K562 (cell line): ENCODE measurements around the gene PLEKHF1. TPM values are rescaled to one million over a fixed set of nuclear protein-coding genes. Genes with fewer than 3 reads are reported as not detected.

Experiments
- COPS2 ChIP-seq: fragments of 450-650 bp; conservative IDR thresholded peaks from 2 replicates; pipeline ENCODE4 v1.6.1; 2016; ENCODE audit warnings: mild to moderate bottlenecking, moderate library complexity
- CSDE1 ChIP-seq, 2 experiments: fragments of 450-650 bp; IDR thresholded peaks; 2 replicates each; pipeline ENCODE4 v1.6.1; 2016; ENCODE audit warnings: mild to moderate bottlenecking in 1 of 2
- ESRRB ChIP-seq: fragments of 250-450 bp; sonication (Bioruptor Pico); IDR thresholded peaks from 2 replicates; pipeline ENCODE4 v1.5.0; 2020; ENCODE audit warnings: mild to moderate bottlenecking, moderate library complexity, borderline replicate concordance
- HNRNPLL ChIP-seq: fragments of 200-400 bp; formaldehyde crosslinking; IDR thresholded peaks from 2 replicates; pipeline ENCODE4 v1.6.1; 2017; ENCODE audit warnings: low read length, low read depth, mild to moderate bottlenecking; ENCODE audit not compliant: poor library complexity, severe bottlenecking
- MAFK ChIP-seq: IDR thresholded peaks from 2 replicates; pipeline ENCODE4 v1.6.1; 2011; ENCODE audit warnings: low read length, improper control_type of control experiment
- MTA3 ChIP-seq: fragments of 450-650 bp; formaldehyde crosslinking; IDR thresholded peaks from 2 replicates; pipeline ENCODE4 v1.6.1; 2017; ENCODE audit warnings: mild to moderate bottlenecking, borderline replicate concordance
- NFRKB ChIP-seq: fragments of 450-650 bp; IDR thresholded peaks from 2 replicates; pipeline ENCODE4 v1.6.1; 2016; ENCODE audit warnings: low read depth
- POLR3A ChIP-seq: IDR thresholded peaks from 2 replicates; pipeline ENCODE4 v1.6.1; 2011; ENCODE audit warnings: borderline replicate concordance, mild to moderate bottlenecking, moderate library complexity; ENCODE audit not compliant: insufficient read length, insufficient read depth; ENCODE audit errors: extremely low read depth
- PRDM10 ChIP-seq: fragments of 450-650 bp; IDR thresholded peaks from 2 replicates; pipeline ENCODE4 v1.6.1; 2018; ENCODE audit not compliant: partially characterized antibody
- PTRF ChIP-seq: fragments of 450-650 bp; IDR thresholded peaks from 2 replicates; pipeline ENCODE4 v1.6.1; 2016; ENCODE audit warnings: mild to moderate bottlenecking, missing genetic modification characterization, missing compliant biosample characterization
- ZFX ChIP-seq: sonication (generic); formaldehyde crosslinking; IDR thresholded peaks from 2 replicates; pipeline ENCODE4 v1.8.0; 2022; ENCODE audit warnings: mild to moderate bottlenecking, missing genetic modification reagents, moderate library complexity
- ZNF224 ChIP-seq: sonication (generic); formaldehyde crosslinking; IDR thresholded peaks from 2 replicates; pipeline ENCODE4 v1.8.0; 2022; ENCODE audit warnings: mild to moderate bottlenecking, missing genetic modification reagents
- ZNF551 ChIP-seq: fragments of 250-450 bp; sonication (Bioruptor Pico); IDR thresholded peaks from 2 replicates; pipeline ENCODE4 v1.5.0; 2021; ENCODE audit warnings: mild to moderate bottlenecking, moderate library complexity
- ZNF57 ChIP-seq: fragments of 450-650 bp; formaldehyde crosslinking; IDR thresholded peaks from 2 replicates; pipeline ENCODE4 v1.4.0; 2020; ENCODE audit warnings: mild to moderate bottlenecking, moderate library complexity
- polyA plus RNA-seq, 8 experiments: library from polyadenylated mRNA; depleted of rRNA in 4 of 8; stranded (reverse) in 5 of 8; unstranded in 3 of 8; fragments of >200 nt; fragmentation: Nextera tagmentation in 2 of 8; fragmentation: Illumina TruSeq in 1 of 8; extraction: Ambion mirVana in 2 of 8; extraction: Trizol in 1 of 8; gene quantifications; 2 replicates each; pipeline versions ENCODE4 v1.2.1 to v1.2.3, GENCODE V29; 2011 to 2014; ENCODE audit warnings: inconsistent platforms in 1 of 8, missing spikeins in 1 of 8
- total RNA-seq, 7 experiments: library from RNA; depleted of rRNA in 6 of 7; stranded (reverse); fragments of >200 nt in 6 of 7; fragmentation: Illumina TruSeq in 2 of 7; extraction: Trizol in 2 of 7; gene quantifications; 2 replicates each; pipeline versions ENCODE4 v1.2.1 to v1.2.3, GENCODE V29; 2011 to 2021; ENCODE audit warnings: low replicate concordance in 1 of 7
- TF ChIP-seq, protein P1 (sequence below): fragments of 450-650 bp; formaldehyde crosslinking; IDR thresholded peaks from 2 replicates; pipeline ENCODE4 v1.4.0; 2020; ENCODE audit warnings: mild to moderate bottlenecking, moderate library complexity
- TF ChIP-seq, protein P2 (sequence below): sonication (generic); formaldehyde crosslinking; IDR thresholded peaks from 2 replicates; pipeline ENCODE4 v1.8.0; 2022; ENCODE audit warnings: missing genetic modification reagents, mild to moderate bottlenecking, moderate library complexity, borderline replicate concordance
- TF ChIP-seq, protein P3 (sequence below): IDR thresholded peaks from 2 replicates; pipeline ENCODE4 v1.6.1; 2011; ENCODE audit not compliant: insufficient read length; ENCODE audit errors: extremely low read depth
- TF ChIP-seq, protein P4 (sequence below): sonication (generic); formaldehyde crosslinking; IDR thresholded peaks from 2 replicates; pipeline ENCODE4 v1.8.1; 2023; ENCODE audit warnings: mild to moderate bottlenecking, missing genetic modification reagents

Gene PLEKHF1
- total and polyA plus RNA-seq, 9 of the 15 experiments (the other 6 are each of a cell fraction or from before 2014, with no cell fraction given): 0.07 to 13.4 (median 3.9) TPM; not detected in 1

GRCh38 chr19:29687244-29687896, 22.1 kb downstream of the PLEKHF1 start (continued):
- TF ChIP-seq MAFK (no peak), ZNF224 (CRISPR knock-in tag) (no peak), ZFX (CRISPR knock-in tag) (peak; percentile 42; the same call in 1 of the 2 replicates), MTA3 (0 out of 2 replicates have a peak, but pooled peaks have one; percentile 49), HNRNPLL (no peak), CSDE1 (IDR thresholded peaks at IDR 0.05) (no peak), POLR3A (no peak), NFRKB (peak; percentile 86), PTRF (tag) (no peak), ESRRB (CRISPR knock-in tag) (no peak), ZNF551 (CRISPR knock-in tag) (no peak), ZNF57 (CRISPR knock-in tag) (no peak), COPS2 (no peak), PRDM10 (peak; percentile 59)
- TF ChIP-seq, protein P1, sequence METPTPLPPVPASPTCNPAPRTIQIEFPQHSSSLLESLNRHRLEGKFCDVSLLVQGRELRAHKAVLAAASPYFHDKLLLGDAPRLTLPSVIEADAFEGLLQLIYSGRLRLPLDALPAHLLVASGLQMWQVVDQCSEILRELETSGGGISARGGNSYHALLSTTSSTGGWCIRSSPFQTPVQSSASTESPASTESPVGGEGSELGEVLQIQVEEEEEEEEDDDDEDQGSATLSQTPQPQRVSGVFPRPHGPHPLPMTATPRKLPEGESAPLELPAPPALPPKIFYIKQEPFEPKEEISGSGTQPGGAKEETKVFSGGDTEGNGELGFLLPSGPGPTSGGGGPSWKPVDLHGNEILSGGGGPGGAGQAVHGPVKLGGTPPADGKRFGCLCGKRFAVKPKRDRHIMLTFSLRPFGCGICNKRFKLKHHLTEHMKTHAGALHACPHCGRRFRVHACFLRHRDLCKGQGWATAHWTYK (CRISPR knock-in tag): peak; percentile 28; the same call in 1 of the 2 replicates
- TF ChIP-seq, protein P2, sequence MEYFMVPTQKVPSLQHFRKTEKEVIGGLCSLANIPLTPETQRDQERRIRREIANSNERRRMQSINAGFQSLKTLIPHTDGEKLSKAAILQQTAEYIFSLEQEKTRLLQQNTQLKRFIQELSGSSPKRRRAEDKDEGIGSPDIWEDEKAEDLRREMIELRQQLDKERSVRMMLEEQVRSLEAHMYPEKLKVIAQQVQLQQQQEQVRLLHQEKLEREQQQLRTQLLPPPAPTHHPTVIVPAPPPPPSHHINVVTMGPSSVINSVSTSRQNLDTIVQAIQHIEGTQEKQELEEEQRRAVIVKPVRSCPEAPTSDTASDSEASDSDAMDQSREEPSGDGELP (CRISPR knock-in tag): no peak
- TF ChIP-seq, protein P3, sequence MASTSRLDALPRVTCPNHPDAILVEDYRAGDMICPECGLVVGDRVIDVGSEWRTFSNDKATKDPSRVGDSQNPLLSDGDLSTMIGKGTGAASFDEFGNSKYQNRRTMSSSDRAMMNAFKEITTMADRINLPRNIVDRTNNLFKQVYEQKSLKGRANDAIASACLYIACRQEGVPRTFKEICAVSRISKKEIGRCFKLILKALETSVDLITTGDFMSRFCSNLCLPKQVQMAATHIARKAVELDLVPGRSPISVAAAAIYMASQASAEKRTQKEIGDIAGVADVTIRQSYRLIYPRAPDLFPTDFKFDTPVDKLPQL: no peak
- TF ChIP-seq, protein P4, sequence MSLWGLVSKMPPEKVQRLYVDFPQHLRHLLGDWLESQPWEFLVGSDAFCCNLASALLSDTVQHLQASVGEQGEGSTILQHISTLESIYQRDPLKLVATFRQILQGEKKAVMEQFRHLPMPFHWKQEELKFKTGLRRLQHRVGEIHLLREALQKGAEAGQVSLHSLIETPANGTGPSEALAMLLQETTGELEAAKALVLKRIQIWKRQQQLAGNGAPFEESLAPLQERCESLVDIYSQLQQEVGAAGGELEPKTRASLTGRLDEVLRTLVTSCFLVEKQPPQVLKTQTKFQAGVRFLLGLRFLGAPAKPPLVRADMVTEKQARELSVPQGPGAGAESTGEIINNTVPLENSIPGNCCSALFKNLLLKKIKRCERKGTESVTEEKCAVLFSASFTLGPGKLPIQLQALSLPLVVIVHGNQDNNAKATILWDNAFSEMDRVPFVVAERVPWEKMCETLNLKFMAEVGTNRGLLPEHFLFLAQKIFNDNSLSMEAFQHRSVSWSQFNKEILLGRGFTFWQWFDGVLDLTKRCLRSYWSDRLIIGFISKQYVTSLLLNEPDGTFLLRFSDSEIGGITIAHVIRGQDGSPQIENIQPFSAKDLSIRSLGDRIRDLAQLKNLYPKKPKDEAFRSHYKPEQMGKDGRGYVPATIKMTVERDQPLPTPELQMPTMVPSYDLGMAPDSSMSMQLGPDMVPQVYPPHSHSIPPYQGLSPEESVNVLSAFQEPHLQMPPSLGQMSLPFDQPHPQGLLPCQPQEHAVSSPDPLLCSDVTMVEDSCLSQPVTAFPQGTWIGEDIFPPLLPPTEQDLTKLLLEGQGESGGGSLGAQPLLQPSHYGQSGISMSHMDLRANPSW: no peak
